Nephron progenitor cell (in vitro differentiated cells): ENCODE measurements around the gene RNASEH1.
"Not testable (repeated sequence)": the region's sequence is repeated elsewhere in the genome, so short reads cannot be mapped to it uniquely, and the experiment has no call there.

Source experiments
- DNase-seq: peaks from one replicate; pipeline ENCODE4 v3.0.0; 2021
- H3K27ac Mint-ChIP-seq: 2 replicates; pipeline ENCODE4 v1.8.0; 2021; ENCODE audit warnings: mild to moderate bottlenecking, moderate library complexity, mixed read lengths
- H3K27me3 Mint-ChIP-seq: 2 replicates; pipeline ENCODE4 v1.8.0; 2021; ENCODE audit warnings: mild to moderate bottlenecking, low read depth, mixed read lengths; ENCODE audit not compliant: poor library complexity
- H3K36me3 Mint-ChIP-seq: 2 replicates; pipeline ENCODE4 v1.8.0; 2021; ENCODE audit warnings: low read depth, mixed read lengths
- H3K4me1 Mint-ChIP-seq: 2 replicates; pipeline ENCODE4 v1.8.0; 2021; ENCODE audit warnings: mixed read lengths
- H3K4me3 Mint-ChIP-seq: 2 replicates; pipeline ENCODE4 v1.8.0; 2021; ENCODE audit warnings: mild to moderate bottlenecking, moderate library complexity, mixed read lengths
- H3K9me3 Mint-ChIP-seq: 2 replicates; pipeline ENCODE4 v1.8.0; 2021; ENCODE audit warnings: mild to moderate bottlenecking, moderate library complexity, mixed read lengths
- CTCF ChIP-seq: fragments of 200-600 bp; sonication (generic); IDR thresholded peaks from 2 replicates; pipeline ENCODE4 v1.5.0; 2021; ENCODE audit warnings: antibody characterized with exemption

The RNASEH1 gene

GRCh38 chr2:3520591-3520990 lies 37.5 kb downstream of the RNASEH1 start:
- no peak for DNase-seq
- Mint-ChIP-seq H3K4me1 (peaks cover 33% of the 10 kb centered on the region), H3K27me3 (peaks cover 2% of the 10 kb centered on the region), H3K36me3 (peaks cover 35% of the 10 kb centered on the region), H3K4me3 (peak overlapping the region; percentile 86), H3K9me3 (peaks cover 15% of the 10 kb centered on the region), H3K27ac (no peak overlapping the region)
- TF ChIP-seq CTCF = no peak

- Mint-ChIP-seq H3K36me3 (peaks cover 46% of the 10 kb centered on the region), H3K27me3 (peaks cover 2% of the 10 kb centered on the region), H3K4me3 (peak within 1 kb of the TSS; percentile 86), H3K9me3 (peaks cover 24% of the 10 kb centered on the region), H3K27ac (peak within 1 kb of the TSS; percentile 74), H3K4me1 (peaks cover 33% of the 10 kb centered on the region)
- DNase-seq = no peak
- TF ChIP-seq CTCF = no peak
These were observed 38.6 kb downstream of the RNASEH1 start, which contains the start of gene ADI1 for GRCh38 chr2:3519255-3520205. Gene ADI1, minus strand, starts transcription at chr2:3519531. Its CDS starts 44 bp downstream, at chr2:3519487.

GRCh38 chr2:3518496-3519254 lies 39.5 kb downstream of the RNASEH1 start:
- H3K27me3 Mint-ChIP-seq = peaks cover 2% of the 10 kb centered on the region
- peak overlapping the region; percentile 74 for H3K27ac Mint-ChIP-seq
- peaks cover 33% of the 10 kb centered on the region for H3K4me1 Mint-ChIP-seq
- no peak for TF ChIP-seq CTCF
- peaks cover 25% of the 10 kb centered on the region for H3K9me3 Mint-ChIP-seq
- DNase-seq = peak; percentile 100
- H3K4me3 Mint-ChIP-seq = peak overlapping the region; percentile 86
- H3K36me3 Mint-ChIP-seq = peaks cover 54% of the 10 kb centered on the region

- peaks cover 61% of the 10 kb centered on the region for H3K36me3 Mint-ChIP-seq
- H3K27me3 Mint-ChIP-seq = peaks cover 2% of the 10 kb centered on the region
- H3K4me1 Mint-ChIP-seq = peaks cover 33% of the 10 kb centered on the region
- peak overlapping the region; percentile 74 for H3K27ac Mint-ChIP-seq
- DNase-seq = no peak
- H3K9me3 Mint-ChIP-seq = peaks cover 25% of the 10 kb centered on the region
- TF ChIP-seq CTCF = no peak
- peak overlapping the region; percentile 86 for H3K4me3 Mint-ChIP-seq
These were observed 40.1 kb downstream of the RNASEH1 start for GRCh38 chr2:3517948-3518495.

- no peak overlapping the region for H3K27ac Mint-ChIP-seq
These were observed 41.3 kb downstream of the RNASEH1 start for GRCh38 chr2:3516831-3517230.

GRCh38 chr2:3515438-3515837 lies 42.7 kb downstream of the RNASEH1 start:
- DNase-seq, H3K4me3 Mint-ChIP-seq, H3K27me3 Mint-ChIP-seq, H3K27ac Mint-ChIP-seq: not testable (repeated sequence)
- peaks cover 21% of the 10 kb centered on the region for H3K9me3 Mint-ChIP-seq
- peaks cover 77% of the 10 kb centered on the region for H3K36me3 Mint-ChIP-seq
- peaks cover 19% of the 10 kb centered on the region for H3K4me1 Mint-ChIP-seq

More at GRCh38 chr2:3516831-3517230, 41.3 kb downstream of the RNASEH1 start:
- peaks cover 70% of the 10 kb centered on the region for H3K36me3 Mint-ChIP-seq
- peaks cover 25% of the 10 kb centered on the region for H3K9me3 Mint-ChIP-seq
- H3K4me3 Mint-ChIP-seq = peak overlapping the region; percentile 86
- peaks cover 2% of the 10 kb centered on the region for H3K27me3 Mint-ChIP-seq
- no peak for DNase-seq
- no peak for TF ChIP-seq CTCF
- peaks cover 33% of the 10 kb centered on the region for H3K4me1 Mint-ChIP-seq
